ENCODE results near the gene NRAP. TPM values are rescaled to one million over a fixed set of nuclear protein-coding genes. Genes with fewer than 3 reads are reported as not detected.

NRAP gene
- polyA plus RNA-seq, 1 of the 3 experiments (the other 2 are of a cell fraction) = not detected

DNA sequence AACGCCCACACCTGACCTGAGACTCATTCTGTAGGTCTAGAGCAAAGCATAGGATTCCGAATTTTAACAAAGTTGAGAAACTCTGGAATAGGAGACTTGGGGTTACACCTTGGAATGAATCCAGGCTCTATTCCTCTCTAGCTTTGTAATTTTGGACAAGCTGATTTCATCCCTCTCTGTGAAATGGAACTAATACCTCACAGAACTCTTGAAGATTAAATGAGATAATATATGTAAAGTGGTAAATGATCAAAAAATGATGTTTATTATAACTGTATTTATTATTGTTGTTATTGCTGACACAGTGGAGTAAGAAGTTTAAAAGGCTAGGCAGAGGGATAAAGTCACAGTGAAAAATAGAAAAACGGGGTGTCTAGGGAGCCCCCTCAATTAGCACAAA lies 48.2 kb upstream of the NRAP start:
- Histone ChIP-seq H3K4me1 (ENCODE audit: control insufficient read depth in 1 of 2, insufficient read depth in 2 of 2, low read depth in 1 of 2, low read length in 1 of 2) (peaks cover 6 to 33% of the 10 kb centered on the region in 2 experiments; a peak in 3 of 4 replicates), H3K27ac (ENCODE audit: low read depth in 2 of 2, low read length in 1 of 2) (no peak overlapping the region), H3K4me3 (ENCODE audit: low read depth in 2 of 2, low read length in 1 of 2) (no peak overlapping the region), H3K9me3 (no peaks in the 10 kb centered on the region), H3K36me3 (replicated peaks in 1 of 2; ENCODE audit: control insufficient read depth in 1 of 2, insufficient read depth in 2 of 2, low read length in 1 of 2) (no peaks in the 10 kb centered on the region), H3K79me2 (ENCODE audit: insufficient read depth) (no peaks in the 10 kb centered on the region; the same call in 1 of the 2 replicates), H3F3A (replicated peaks; ENCODE audit: insufficient read depth) (no peaks in the 10 kb centered on the region), H3K9ac (no peak overlapping the region), H4K20me1 (ENCODE audit: insufficient read depth) (0 out of 2 replicates have a peak, but pooled peaks cover 4% of the 10 kb centered on the region), H2AFZ (ENCODE audit: low read depth) (no peak overlapping the region), H3K9me2 (no peaks in the 10 kb centered on the region), H3K4me2 (no peak overlapping the region), H3K27me3 (ENCODE audit: insufficient read depth) (no peaks in the 10 kb centered on the region)
- 90% methylated on average over 3 of the region's 3 CpGs for WGBS (ENCODE audit: low lambda C conversion rate)
- ChIA-PET CTCF (interaction anchor here (1.1 to 1.5 kb wide), 2 partner anchors 389 to 390 kb away, joined by 3 read pairs; no protein-coding TSS in a partner anchor), POLR2A (no interaction called here)
- no peak for TF ChIP-seq GATA2 (CRISPR knock-in tag; IDR thresholded peaks at IDR 0.05)
- TF ChIP-seq EP300 (IDR thresholded peaks at IDR 0.05; ENCODE audit: borderline replicate concordance in 1 of 2, low read depth in 1 of 2, low read length in 1 of 2) = no peak
- TF ChIP-seq, protein P1, sequence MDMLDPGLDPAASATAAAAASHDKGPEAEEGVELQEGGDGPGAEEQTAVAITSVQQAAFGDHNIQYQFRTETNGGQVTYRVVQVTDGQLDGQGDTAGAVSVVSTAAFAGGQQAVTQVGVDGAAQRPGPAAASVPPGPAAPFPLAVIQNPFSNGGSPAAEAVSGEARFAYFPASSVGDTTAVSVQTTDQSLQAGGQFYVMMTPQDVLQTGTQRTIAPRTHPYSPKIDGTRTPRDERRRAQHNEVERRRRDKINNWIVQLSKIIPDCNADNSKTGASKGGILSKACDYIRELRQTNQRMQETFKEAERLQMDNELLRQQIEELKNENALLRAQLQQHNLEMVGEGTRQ (IDR thresholded peaks at IDR 0.05; ENCODE audit: borderline replicate concordance, low read depth, low read length) = no peak
- TF ChIP-seq MXI1 (IDR thresholded peaks at IDR 0.05; ENCODE audit: low read depth, low read length) = no peak
- TF ChIP-seq, protein P2, sequence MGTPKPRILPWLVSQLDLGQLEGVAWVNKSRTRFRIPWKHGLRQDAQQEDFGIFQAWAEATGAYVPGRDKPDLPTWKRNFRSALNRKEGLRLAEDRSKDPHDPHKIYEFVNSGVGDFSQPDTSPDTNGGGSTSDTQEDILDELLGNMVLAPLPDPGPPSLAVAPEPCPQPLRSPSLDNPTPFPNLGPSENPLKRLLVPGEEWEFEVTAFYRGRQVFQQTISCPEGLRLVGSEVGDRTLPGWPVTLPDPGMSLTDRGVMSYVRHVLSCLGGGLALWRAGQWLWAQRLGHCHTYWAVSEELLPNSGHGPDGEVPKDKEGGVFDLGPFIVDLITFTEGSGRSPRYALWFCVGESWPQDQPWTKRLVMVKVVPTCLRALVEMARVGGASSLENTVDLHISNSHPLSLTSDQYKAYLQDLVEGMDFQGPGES (IDR thresholded peaks at IDR 0.05; ENCODE audit: low read depth, low read length) = no peak
- no peak for TF ChIP-seq ELF1 (IDR thresholded peaks at IDR 0.05)
- TF ChIP-seq, protein P3, sequence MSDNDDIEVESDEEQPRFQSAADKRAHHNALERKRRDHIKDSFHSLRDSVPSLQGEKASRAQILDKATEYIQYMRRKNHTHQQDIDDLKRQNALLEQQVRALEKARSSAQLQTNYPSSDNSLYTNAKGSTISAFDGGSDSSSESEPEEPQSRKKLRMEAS (IDR thresholded peaks at IDR 0.05; ENCODE audit: low read depth) = no peak
- no peak for TF ChIP-seq YY1 (IDR thresholded peaks at IDR 0.05; ENCODE audit: low read depth)
- TF ChIP-seq, protein P4, sequence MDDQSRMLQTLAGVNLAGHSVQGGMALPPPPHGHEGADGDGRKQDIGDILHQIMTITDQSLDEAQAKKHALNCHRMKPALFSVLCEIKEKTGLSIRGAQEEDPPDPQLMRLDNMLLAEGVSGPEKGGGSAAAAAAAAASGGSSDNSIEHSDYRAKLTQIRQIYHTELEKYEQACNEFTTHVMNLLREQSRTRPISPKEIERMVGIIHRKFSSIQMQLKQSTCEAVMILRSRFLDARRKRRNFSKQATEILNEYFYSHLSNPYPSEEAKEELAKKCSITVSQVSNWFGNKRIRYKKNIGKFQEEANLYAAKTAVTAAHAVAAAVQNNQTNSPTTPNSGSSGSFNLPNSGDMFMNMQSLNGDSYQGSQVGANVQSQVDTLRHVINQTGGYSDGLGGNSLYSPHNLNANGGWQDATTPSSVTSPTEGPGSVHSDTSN (IDR thresholded peaks at IDR 0.05) = no peak
- no peak for TF ChIP-seq SMC3 (IDR thresholded peaks at IDR 0.05; ENCODE audit: low read depth, low read length)
- no peak for TF ChIP-seq FOSL2 (IDR thresholded peaks at IDR 0.05; ENCODE audit: borderline replicate concordance, low read depth)
- DNase-seq = no peak

DNA sequence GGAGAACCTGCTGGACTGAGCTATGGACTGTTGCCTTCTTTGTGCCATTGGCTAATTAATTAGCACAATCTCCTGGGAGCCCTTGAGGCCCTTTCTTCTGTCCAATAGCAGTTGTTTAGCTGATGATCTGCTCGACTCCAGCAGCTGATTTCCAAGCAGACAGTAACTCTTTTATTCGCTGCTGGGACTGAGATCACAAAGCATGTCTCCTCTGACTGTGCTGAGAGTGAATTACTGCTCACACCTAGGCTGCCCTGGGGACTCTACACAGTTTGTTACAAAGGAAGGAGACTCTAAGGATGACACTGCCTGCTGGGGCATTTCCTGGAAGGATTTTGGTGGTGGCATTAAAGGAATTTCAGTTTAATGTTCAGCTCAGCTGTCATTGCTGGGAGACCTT lies 47.3 kb upstream of the NRAP start:
- Histone ChIP-seq H3F3A (replicated peaks; ENCODE audit: insufficient read depth) (no peaks in the 10 kb centered on the region), H3K4me3 (ENCODE audit: low read depth in 2 of 2, low read length in 1 of 2) (no peak overlapping the region), H3K36me3 (replicated peaks in 1 of 2; ENCODE audit: control insufficient read depth in 1 of 2, insufficient read depth in 2 of 2, low read length in 1 of 2) (no peaks in the 10 kb centered on the region), H4K20me1 (ENCODE audit: insufficient read depth) (0 out of 2 replicates have a peak, but pooled peaks cover 4% of the 10 kb centered on the region), H3K4me2 (no peak overlapping the region), H3K4me1 (ENCODE audit: control insufficient read depth in 1 of 2, insufficient read depth in 2 of 2, low read depth in 1 of 2, low read length in 1 of 2) (peaks cover 6 to 38% of the 10 kb centered on the region in 2 experiments; a peak in 3 of 4 replicates), H3K79me2 (ENCODE audit: insufficient read depth) (no peaks in the 10 kb centered on the region; the same call in 1 of the 2 replicates), H3K9me3 (no peaks in the 10 kb centered on the region), H3K9me2 (no peaks in the 10 kb centered on the region), H3K27ac (ENCODE audit: low read depth in 2 of 2, low read length in 1 of 2) (no peak overlapping the region), H3K9ac (no peak overlapping the region), H3K27me3 (ENCODE audit: insufficient read depth) (no peaks in the 10 kb centered on the region), H2AFZ (ENCODE audit: low read depth) (no peak overlapping the region)
- POLR2A ChIA-PET = no interaction called here
- TF ChIP-seq NFIC (IDR thresholded peaks at IDR 0.05; ENCODE audit: borderline replicate concordance) (no peak), EZH2phosphoT487 (IDR thresholded peaks at IDR 0.05; ENCODE audit: borderline replicate concordance, low read depth) (no peak), ELF1 (IDR thresholded peaks at IDR 0.05) (no peak), SIN3A (IDR thresholded peaks at IDR 0.05; ENCODE audit: borderline replicate concordance, low read depth, low read length) (no peak), POLR2AphosphoS5 (IDR thresholded peaks at IDR 0.05; ENCODE audit: low read depth, low read length) (no peak), JUND (IDR thresholded peaks at IDR 0.05) (no peak), CHD2 (IDR thresholded peaks at IDR 0.05; ENCODE audit: low read length, partially characterized antibody) (no peak), SMC3 (IDR thresholded peaks at IDR 0.05; ENCODE audit: low read depth, low read length) (no peak), TAF1 (IDR thresholded peaks at IDR 0.05; ENCODE audit: borderline replicate concordance, low read depth, low read length) (no peak), RXRA (IDR thresholded peaks at IDR 0.05; ENCODE audit: borderline replicate concordance, low read depth) (no peak), EP300 (IDR thresholded peaks at IDR 0.05; ENCODE audit: borderline replicate concordance in 1 of 2, low read depth in 1 of 2, low read length in 1 of 2) (no peak), FOSL2 (IDR thresholded peaks at IDR 0.05; ENCODE audit: borderline replicate concordance, low read depth) (no peak)
- TF ChIP-seq, protein P1 (IDR thresholded peaks at IDR 0.05; ENCODE audit: borderline replicate concordance, low read depth, low read length) = no peak
- TF ChIP-seq, protein P5, sequence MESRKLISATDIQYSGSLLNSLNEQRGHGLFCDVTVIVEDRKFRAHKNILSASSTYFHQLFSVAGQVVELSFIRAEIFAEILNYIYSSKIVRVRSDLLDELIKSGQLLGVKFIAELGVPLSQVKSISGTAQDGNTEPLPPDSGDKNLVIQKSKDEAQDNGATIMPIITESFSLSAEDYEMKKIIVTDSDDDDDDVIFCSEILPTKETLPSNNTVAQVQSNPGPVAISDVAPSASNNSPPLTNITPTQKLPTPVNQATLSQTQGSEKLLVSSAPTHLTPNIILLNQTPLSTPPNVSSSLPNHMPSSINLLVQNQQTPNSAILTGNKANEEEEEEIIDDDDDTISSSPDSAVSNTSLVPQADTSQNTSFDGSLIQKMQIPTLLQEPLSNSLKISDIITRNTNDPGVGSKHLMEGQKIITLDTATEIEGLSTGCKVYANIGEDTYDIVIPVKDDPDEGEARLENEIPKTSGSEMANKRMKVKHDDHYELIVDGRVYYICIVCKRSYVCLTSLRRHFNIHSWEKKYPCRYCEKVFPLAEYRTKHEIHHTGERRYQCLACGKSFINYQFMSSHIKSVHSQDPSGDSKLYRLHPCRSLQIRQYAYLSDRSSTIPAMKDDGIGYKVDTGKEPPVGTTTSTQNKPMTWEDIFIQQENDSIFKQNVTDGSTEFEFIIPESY (IDR thresholded peaks at IDR 0.05; ENCODE audit: borderline replicate concordance, low read depth) = no peak
- DNase-seq = no peak
- WGBS (ENCODE audit: low lambda C conversion rate) = 83% methylated on average over 2 of the region's 2 CpGs
- CTCF ChIA-PET = interaction anchor here (0.8 to 1.5 kb wide), 3 partner anchors 32 to 392 kb away, joined by 3 to 5 read pairs (median 3); partner anchors contain the start of gene CASP7
